ENCODE measurements around the gene SLC35E1.

DNA sequence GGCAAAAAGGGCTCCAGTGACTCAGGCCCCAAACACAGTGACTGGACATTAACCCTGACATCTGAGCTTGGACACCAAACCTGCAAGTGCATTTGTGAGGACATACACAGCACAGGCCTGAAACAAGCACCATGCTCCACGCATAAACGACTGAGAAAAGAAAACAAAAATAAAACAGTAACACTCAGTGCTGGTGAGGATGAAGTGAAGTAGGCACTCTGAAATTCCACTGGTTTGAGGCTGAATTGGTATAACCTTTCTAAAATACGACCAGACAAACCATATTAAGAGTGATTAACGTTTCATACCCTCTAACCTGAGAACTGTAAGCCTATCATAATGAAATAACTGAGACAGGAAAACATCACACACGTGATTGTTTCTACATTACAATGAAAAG lies 5.5 kb downstream of the SLC35E1 start:
- no peak for TF ChIP-seq CTCF (optimal IDR thresholded peaks at IDR 0.05 in 1 of 3, IDR thresholded peaks at IDR 0.05 in 1 of 3, conservative IDR thresholded peaks at IDR 0.05 in 1 of 3; ENCODE audit: extremely low read depth in 1 of 3, insufficient read depth in 2 of 3, low read length in 3 of 3)
- TF ChIP-seq EZH2 (IDR thresholded peaks at IDR 0.05; ENCODE audit: low read length), result no peak

Measured in keratinocyte (primary cell).